ENCODE measurements around the gene C1orf159.

GRCh38 chr1:1148569-1148968, 32.7 kb upstream of the C1orf159 start:
- TF ChIP-seq EZH2phosphoT487 (IDR thresholded peaks at IDR 0.05; ENCODE audit: insufficient read depth, low read depth) = no peak
- TF ChIP-seq EZH2 (IDR thresholded peaks at IDR 0.05; ENCODE audit: insufficient read depth, poor library complexity, severe bottlenecking) = no peak
